Psoas muscle (tissue), 8 donors: ENCODE measurements around the gene HOXC6. TPM values are rescaled to one million over a fixed set of nuclear protein-coding genes. Genes with fewer than 3 reads are reported as not detected.
A peak's percentile ranks its signal among the peaks of the same experiment; 100 is the strongest.

Source experiments
- ATAC-seq, 4 donors: fragments of 200-7000 bp; cut with Tn5 transposase; one replicate each; pipeline ENCODE4 v1.9.1; 2020; ENCODE audit warnings: moderate library complexity in 3 of 4, mild to moderate bottlenecking in 2 of 4
- DNase-seq, 2 donors: peaks; one replicate each; pipeline ENCODE4 v3.0.0-alpha.2; 2020
- H3K27ac ChIP-seq: fragments of 200-600 bp; one replicate; pipeline ENCODE4 v1.8.0; 2022
- H3K27me3 ChIP-seq, 3 donors: fragments of 200-600 bp in 1 of 3; one replicate each; pipeline versions ENCODE4 v1.6.1 to v1.8.0; 2013 to 2022; ENCODE audit warnings: low read length in 2 of 3, mild to moderate bottlenecking in 2 of 3, moderate library complexity in 1 of 3; ENCODE audit not compliant: insufficient read depth in 3 of 3
- H3K36me3 ChIP-seq, 2 donors: fragments of 200-600 bp in 1 of 2; one replicate each; pipeline versions ENCODE4 v1.6.1 to v1.8.0; 2013 to 2022; ENCODE audit warnings: low read depth in 1 of 2, mild to moderate bottlenecking in 1 of 2, moderate library complexity in 1 of 2; ENCODE audit not compliant: insufficient read depth in 1 of 2
- H3K4me1 ChIP-seq: fragments of 200-600 bp; one replicate; pipeline ENCODE4 v1.8.0; 2022
- H3K4me3 ChIP-seq: fragments of 200-600 bp; one replicate; pipeline ENCODE4 v1.8.0; 2022; ENCODE audit warnings: mild to moderate bottlenecking
- H3K9me3 ChIP-seq: fragments of 200-600 bp; one replicate; pipeline ENCODE4 v1.8.0; 2022
- CTCF ChIP-seq: fragments of 200-600 bp; IDR thresholded peaks from one replicate; pipeline ENCODE4 v1.8.0; 2022; ENCODE audit warnings: antibody characterized with exemption
- WGBS, 3 donors: extraction: QIAGEN DNeasy Blood & Tissue Kit; methylation state at CpG; one replicate each; pipeline versions ENCODE4 v1.1.6 to v1.1.7; 2013; 5-methylcytosine and 5-hydroxymethylcytosine counted together
- intact Hi-C, 2 donors: fragments of 100-400 bp; cut with DNase I; formaldehyde crosslinking; loops; one replicate each; pipeline versions ENCODE4 v1.11.0 to v1.14.2; 2022
- polyA plus RNA-seq, 3 donors: library from polyadenylated mRNA; stranded (reverse); fragments of 200-250 nt; gene quantifications; one replicate each; pipeline ENCODE4 v1.2.3, GENCODE V29; 2013
- total RNA-seq, 4 donors: library from RNA; stranded (reverse); fragmentation: NEBNext Ultra II Directional in 2 of 4; extraction: Animal tissue kit (Norgen Biotek cat#: 25700) in 2 of 4; gene quantifications; one replicate each; pipeline versions ENCODE4 v1.2.1 to v1.2.4, GENCODE V29; 2021 to 2023
- donor health status: healthy with polysubstance abuse.
- donor health status: DM: no; HTN: no; CAD: no; lungs with moderate emphysema.
- donor health status: Bipolar disorder and iron deficiency.
- donor health status: healthy.
- donor health status: DM: yes; HTN: yes; CAD: no.
- donor health status: DM: no; HTN: no; CAD: no.
- donor health status: DM: no; HTN: no; CAD: no.
- donor health status: DM: yes; HTN: yes; CAD: no.

The HOXC6 gene
- total and polyA plus RNA-seq, 7 donors = 2.2 to 23.6 (median 7.6) TPM

- Histone ChIP-seq H3K36me3 (no peaks in the 10 kb centered on the region), H3K27ac (peak overlapping the region; percentile 95), H3K9me3 (no peaks in the 10 kb centered on the region), H3K4me1 (peaks cover 35% of the 10 kb centered on the region), H3K4me3 (peak overlapping the region; percentile 79), H3K27me3 (peaks cover 0 to 6% (median 0%) of the 10 kb centered on the region in 3 donors)
- ATAC-seq (no peak), DNase-seq (peak in 1 of 2 donors; percentile 41)
- TF ChIP-seq CTCF = no peak
- intact Hi-C loops = loop anchor here (2.0 to 10.0 kb wide), 3 partner anchors 218 to 388 kb away; no protein-coding TSS in a partner anchor
- WGBS, 3 donors = 13 to 24% (median 13%) methylated on average over 21 of the region's 21 CpGs
Observed at GRCh38 chr12:53986686-53987483, 41.4 kb upstream of the HOXC6 start.

GRCh38 chr12:53987787-53988230 is 40.4 kb upstream of the HOXC6 start:
- peak overlapping the region; percentile 95 for H3K27ac ChIP-seq
- intact Hi-C loops = loop anchor here (2.0 to 10.0 kb wide), 3 partner anchors 217 to 387 kb away; no protein-coding TSS in a partner anchor
- peaks cover 41% of the 10 kb centered on the region for H3K4me1 ChIP-seq
- H3K27me3 ChIP-seq = peaks cover 0 to 4% (median 0%) of the 10 kb centered on the region in 3 donors
- DNase-seq (no peak), ATAC-seq (no peak)
- H3K9me3 ChIP-seq = no peaks in the 10 kb centered on the region
- 10 to 32% (median 23%) methylated on average over 4 of the region's 4 CpGs for WGBS, 3 donors
- peak overlapping the region; percentile 79 for H3K4me3 ChIP-seq
- TF ChIP-seq CTCF = no peak
- no peaks in the 10 kb centered on the region for H3K36me3 ChIP-seq

- TF ChIP-seq CTCF = no peak
- peak in 1 of 2 donors; percentile 44 for DNase-seq
- peaks cover 41% of the 10 kb centered on the region for H3K4me1 ChIP-seq
- H3K27me3 ChIP-seq = peaks cover 0 to 3% (median 0%) of the 10 kb centered on the region in 3 donors
- H3K36me3 ChIP-seq = no peaks in the 10 kb centered on the region
- H3K27ac ChIP-seq = peak overlapping the region; percentile 95
- H3K9me3 ChIP-seq = no peaks in the 10 kb centered on the region
- intact Hi-C loops = loop anchor here (5.0 to 10.0 kb wide), 2 partner anchors 369 to 386 kb away; no protein-coding TSS in a partner anchor
- peak overlapping the region; percentile 79 for H3K4me3 ChIP-seq
- 5 to 9% (median 5%) methylated on average over 5 of the region's 5 CpGs for WGBS, 3 donors
- no peak for ATAC-seq
Observed at GRCh38 chr12:53988541-53989226, 39.6 kb upstream of the HOXC6 start.

- Histone ChIP-seq H3K4me1 (peaks cover 41% of the 10 kb centered on the region), H3K9me3 (no peaks in the 10 kb centered on the region), H3K27ac (peak overlapping the region; percentile 95), H3K4me3 (peak overlapping the region; percentile 79), H3K36me3 (no peaks in the 10 kb centered on the region), H3K27me3 (peaks cover 0 to 3% (median 0%) of the 10 kb centered on the region in 3 donors)
- ATAC-seq (no peak), DNase-seq (no peak)
- intact Hi-C loops = loop anchor here (5.0 to 10.0 kb wide), 2 partner anchors 368 to 385 kb away; no protein-coding TSS in a partner anchor
- peak; percentile 44 for TF ChIP-seq CTCF
- 6 to 15% (median 10%) methylated on average over 28 of the region's 28 CpGs for WGBS, 3 donors
Observed at GRCh38 chr12:53989227-53990113, 38.8 kb upstream of the HOXC6 start.
